Esophagus muscularis mucosa (tissue), 4 donors: ENCODE data around the gene EAF1. TPM values are rescaled to one million over a fixed set of nuclear protein-coding genes. Genes with fewer than 3 reads are reported as not detected.

Source experiments
- DNase-seq: peaks from one replicate; pipeline ENCODE4 v3.0.0-alpha.2; 2017; ENCODE audit errors: extremely low spot score
- H3K27ac ChIP-seq, 4 donors: fragments of 200-600 bp; sonication (generic); replicated peaks in 1 of 4; 1 replicate in 3 of 4; 2 replicates in 1 of 4; pipeline ENCODE4 v1.5.1; 2016 to 2019; ENCODE audit warnings: mild to moderate bottlenecking in 1 of 4
- H3K27me3 ChIP-seq, 4 donors: fragments of 200-600 bp; sonication (generic); one replicate each; pipeline versions ENCODE4 v1.5.1 to v1.6.0; 2016 to 2019
- H3K36me3 ChIP-seq, 4 donors: fragments of 200-600 bp; sonication (generic); one replicate each; pipeline ENCODE4 v1.5.1; 2016 to 2019
- H3K4me1 ChIP-seq, 4 donors: fragments of 200-600 bp; sonication (generic); one replicate each; pipeline ENCODE4 v1.5.1; 2016 to 2019
- H3K4me3 ChIP-seq, 4 donors: fragments of 200-600 bp; sonication (generic); 1 replicate in 2 of 4; 2 replicates in 2 of 4; pipeline ENCODE4 v1.5.1; 2016 to 2019; ENCODE audit warnings: mild to moderate bottlenecking in 4 of 4, moderate library complexity in 1 of 4
- H3K9me3 ChIP-seq, 4 donors: fragments of 200-600 bp; sonication (generic); 1 replicate in 3 of 4; 2 replicates in 1 of 4; pipeline ENCODE4 v1.5.1; 2016 to 2019
- CTCF ChIP-seq, 3 experiments: fragments of 200-600 bp in 2 of 3; fragments of 450-650 bp in 1 of 3; sonication (generic) in 2 of 3; IDR thresholded peaks; one replicate each; pipeline ENCODE4 v1.5.1; 2017 to 2019; ENCODE audit warnings: antibody characterized with exemption in 3 of 3, mild to moderate bottlenecking in 2 of 3, moderate library complexity in 1 of 3
- EP300 ChIP-seq: sonication (generic); formaldehyde crosslinking; IDR thresholded peaks from one replicate; pipeline ENCODE4 v1.6.1; 2017; ENCODE audit warnings: antibody characterized with exemption
- POLR2A ChIP-seq: fragments of 450-650 bp; IDR thresholded peaks from one replicate; pipeline ENCODE4 v1.6.1; 2017; ENCODE audit warnings: antibody characterized with exemption, moderate library complexity, mild to moderate bottlenecking, low read depth
- POLR2AphosphoS5 ChIP-seq, 2 donors: sonication (generic); formaldehyde crosslinking; IDR thresholded peaks; one replicate each; pipeline ENCODE4 v1.6.1; 2017; ENCODE audit warnings: antibody characterized with exemption in 2 of 2
- WGBS: methylation state at CpG from one replicate; pipeline ENCODE4 v1.1.5; 2018; 5-methylcytosine and 5-hydroxymethylcytosine counted together
- intact Hi-C: fragments of 100-400 bp; cut with DNase I; formaldehyde crosslinking; loops from one replicate; pipeline ENCODE4 v1.15.1; 2023
- total RNA-seq, 4 donors: library from RNA; depleted of rRNA; stranded (reverse); fragments of >200 nt; gene quantifications; one replicate each; pipeline versions ENCODE4 v1.1.0 to v1.2.1, GENCODE V29; 2016

EAF1 gene
- total RNA-seq, 4 donors from 2014 or later, result 12.0 to 21.7 (median 15.4) TPM

GRCh38 chr3:15475161-15475560 lies 47.8 kb downstream of the EAF1 start:
- H3K4me1 ChIP-seq, result peaks cover 0 to 9% (median 3%) of the 10 kb centered on the region in 4 donors
- no peak overlapping the region for H3K4me3 ChIP-seq
- 62% methylated on average over 5 of the region's 5 CpGs for WGBS
- H3K36me3 ChIP-seq, result peaks cover 0 to 2% (median 0%) of the 10 kb centered on the region in 4 donors
- H3K9me3 ChIP-seq, result no peaks in the 10 kb centered on the region
- no peak overlapping the region for H3K27ac ChIP-seq
- intact Hi-C loops, result no loop called here
- DNase-seq, result no peak
- TF ChIP-seq POLR2AphosphoS5 (IDR thresholded peaks at IDR 0.05) (no peak), CTCF (IDR thresholded peaks at IDR 0.05) (no peak), EP300 (no peak), POLR2A (no peak)
- H3K27me3 ChIP-seq, result no peaks in the 10 kb centered on the region

- TF ChIP-seq POLR2A, result no peak
- TF ChIP-seq POLR2AphosphoS5 (IDR thresholded peaks at IDR 0.05), result no peak
- TF ChIP-seq EP300, result no peak
- TF ChIP-seq CTCF (IDR thresholded peaks at IDR 0.05), result no peak
- H3K4me1 ChIP-seq, result peaks cover 0 to 9% (median 3%) of the 10 kb centered on the region in 4 donors
- 77% methylated on average over 3 of the region's 3 CpGs for WGBS
- no peak overlapping the region for H3K4me3 ChIP-seq
- no peak for DNase-seq
- H3K36me3 ChIP-seq, result peaks cover 0 to 2% (median 0%) of the 10 kb centered on the region in 4 donors
- intact Hi-C loops, result no loop called here
- no peaks in the 10 kb centered on the region for H3K27me3 ChIP-seq
- H3K27ac ChIP-seq, result no peak overlapping the region
- no peaks in the 10 kb centered on the region for H3K9me3 ChIP-seq
These were observed 49.0 kb downstream of the EAF1 start for GRCh38 chr3:15476378-15476777.

- Histone ChIP-seq H3K9me3 (no peaks in the 10 kb centered on the region), H3K4me1 (peaks cover 0 to 9% (median 3%) of the 10 kb centered on the region in 4 donors), H3K4me3 (no peak overlapping the region), H3K27ac (no peak overlapping the region), H3K27me3 (no peaks in the 10 kb centered on the region), H3K36me3 (peaks cover 0 to 2% (median 0%) of the 10 kb centered on the region in 4 donors)
- intact Hi-C loops, result no loop called here
- TF ChIP-seq CTCF (IDR thresholded peaks at IDR 0.05), result no peak
- no peak for DNase-seq
- 81% methylated on average over 6 of the region's 6 CpGs for WGBS
These were observed 50.7 kb downstream of the EAF1 start for GRCh38 chr3:15477951-15478639.

GRCh38 chr3:15478640-15478979 lies 51.2 kb downstream of the EAF1 start:
- TF ChIP-seq POLR2AphosphoS5 (IDR thresholded peaks at IDR 0.05), result no peak
- no peak for TF ChIP-seq POLR2A
- TF ChIP-seq EP300, result no peak
- no peak for TF ChIP-seq CTCF (IDR thresholded peaks at IDR 0.05)
- H3K27ac ChIP-seq, result no peak overlapping the region
- WGBS, result 75% methylated on average over 2 of the region's 5 CpGs

More at GRCh38 chr3:15478640-15478979, 51.2 kb downstream of the EAF1 start:
- H3K9me3 ChIP-seq, result no peaks in the 10 kb centered on the region
- H3K4me3 ChIP-seq, result no peak overlapping the region
- DNase-seq, result no peak
- peaks cover 0 to 9% (median 3%) of the 10 kb centered on the region in 4 donors for H3K4me1 ChIP-seq
- H3K27me3 ChIP-seq, result no peaks in the 10 kb centered on the region
- intact Hi-C loops, result no loop called here
- peaks cover 0 to 2% (median 0%) of the 10 kb centered on the region in 4 donors for H3K36me3 ChIP-seq
